ENCODE data around the gene ETDB.
"Not testable (repeated sequence)": the region's sequence is repeated elsewhere in the genome, so short reads cannot be mapped to it uniquely, and the experiment has no call there.

The ETDB gene

DNA sequence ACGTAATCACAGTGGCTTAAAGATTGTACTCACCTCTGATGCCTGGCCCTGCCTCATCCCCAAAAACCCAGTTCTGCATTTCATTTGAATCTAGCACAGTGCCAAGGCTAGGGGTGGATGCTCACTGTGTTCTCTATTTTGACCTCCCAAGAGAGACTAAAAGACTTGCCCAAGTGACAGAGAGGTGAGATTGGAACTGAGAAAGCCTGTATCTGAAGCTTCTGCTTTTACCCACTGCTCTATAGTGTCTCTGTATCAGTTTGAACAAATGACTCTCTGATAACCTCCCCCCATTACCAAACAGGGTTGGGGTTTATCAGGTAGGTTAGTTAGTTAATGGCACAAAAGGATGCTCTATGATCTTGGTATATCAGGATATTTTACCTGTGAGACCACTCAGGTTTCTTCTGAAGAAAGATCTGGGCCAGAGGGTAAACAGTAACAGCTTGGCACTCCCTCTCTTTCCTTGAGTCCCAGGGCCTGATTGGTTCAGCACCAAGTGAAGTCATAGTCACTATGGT is at the start of gene ETDB:
Gene ETDB, minus strand, starts transcription at position 471 of the 521 bp plus-strand sequence. CDS start 1,265 bp downstream, outside the sequence.
- not testable (repeated sequence) for DNase-seq (ENCODE audit: low read depth in 1 of 2, low spot score in 1 of 2)

DNA sequence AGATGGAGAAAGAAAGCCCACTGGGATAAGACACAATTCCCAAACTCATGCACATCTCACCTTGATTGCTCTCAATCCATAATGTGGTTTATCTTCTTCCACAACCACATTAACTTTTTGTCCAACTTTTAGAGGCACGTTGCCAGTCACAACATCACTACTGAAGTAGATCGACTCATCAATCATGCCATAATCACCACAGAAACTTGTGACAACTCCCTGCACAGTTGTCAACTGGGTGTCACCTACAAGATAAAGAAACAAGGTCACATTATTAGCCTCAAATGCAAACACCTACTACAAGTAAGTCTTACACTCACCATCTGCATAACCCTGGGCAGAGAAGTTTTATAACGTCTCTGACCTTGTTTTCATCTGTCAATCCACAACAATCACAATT is 49.2 kb upstream of the ETDB start:
- DNase-seq (ENCODE audit: low read depth in 1 of 2, low spot score in 1 of 2): not testable (repeated sequence)

- no peak for DNase-seq (ENCODE audit: low read depth in 1 of 2, low spot score in 1 of 2)
Observed at GRCh38 chrX:135168486-135168885, 48.2 kb upstream of the ETDB start.

- DNase-seq (ENCODE audit: low read depth in 1 of 2, low spot score in 1 of 2): not testable (repeated sequence)
Observed at GRCh38 chrX:135154688-135155087, 34.4 kb upstream of the ETDB start.

- DNase-seq (ENCODE audit: low read depth in 1 of 2, low spot score in 1 of 2): not testable (repeated sequence)
Observed at GRCh38 chrX:135126145-135126544, 5.8 kb upstream of the ETDB start.

- DNase-seq (ENCODE audit: low read depth in 1 of 2, low spot score in 1 of 2): not testable (repeated sequence)
Observed at GRCh38 chrX:135116064-135116463, 4.3 kb downstream of the ETDB start.

DNA sequence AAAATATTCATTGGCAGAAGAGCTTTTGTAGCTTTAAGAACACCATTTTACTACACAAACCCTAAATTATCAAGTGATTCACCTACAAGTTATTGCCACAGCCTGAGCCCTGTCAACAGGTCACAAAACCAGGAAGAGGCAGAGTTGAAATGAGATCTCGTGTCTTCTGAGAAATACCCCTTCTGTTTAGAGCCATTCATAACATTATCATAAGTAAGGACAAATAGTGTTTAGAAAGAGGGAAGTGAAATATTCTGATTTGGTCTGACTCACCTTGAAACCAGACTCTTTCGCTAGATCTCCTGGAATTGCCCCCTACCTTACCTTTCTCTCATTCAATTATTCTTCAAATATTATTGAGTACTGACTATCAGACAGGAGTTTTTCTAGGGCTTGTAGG is 5.9 kb downstream of the ETDB start:
- DNase-seq (ENCODE audit: low read depth in 1 of 2, low spot score in 1 of 2): no peak

- no peak for DNase-seq (ENCODE audit: low read depth in 1 of 2, low spot score in 1 of 2)
Observed at GRCh38 chrX:135112743-135113142, 7.6 kb downstream of the ETDB start.

- DNase-seq (ENCODE audit: low read depth in 1 of 2, low spot score in 1 of 2): no peak
Observed at GRCh38 chrX:135112096-135112729, 8.1 kb downstream of the ETDB start.

- DNase-seq (ENCODE audit: low read depth in 1 of 2, low spot score in 1 of 2): no peak
Observed at GRCh38 chrX:135109554-135109953, 10.8 kb downstream of the ETDB start.

- DNase-seq (ENCODE audit: low read depth in 1 of 2, low spot score in 1 of 2): no peak
Observed at GRCh38 chrX:135099493-135099783, 20.9 kb downstream of the ETDB start.

- not testable (repeated sequence) for DNase-seq (ENCODE audit: low read depth in 1 of 2, low spot score in 1 of 2)
Observed at GRCh38 chrX:135097196-135097744, 23.1 kb downstream of the ETDB start.

DNA sequence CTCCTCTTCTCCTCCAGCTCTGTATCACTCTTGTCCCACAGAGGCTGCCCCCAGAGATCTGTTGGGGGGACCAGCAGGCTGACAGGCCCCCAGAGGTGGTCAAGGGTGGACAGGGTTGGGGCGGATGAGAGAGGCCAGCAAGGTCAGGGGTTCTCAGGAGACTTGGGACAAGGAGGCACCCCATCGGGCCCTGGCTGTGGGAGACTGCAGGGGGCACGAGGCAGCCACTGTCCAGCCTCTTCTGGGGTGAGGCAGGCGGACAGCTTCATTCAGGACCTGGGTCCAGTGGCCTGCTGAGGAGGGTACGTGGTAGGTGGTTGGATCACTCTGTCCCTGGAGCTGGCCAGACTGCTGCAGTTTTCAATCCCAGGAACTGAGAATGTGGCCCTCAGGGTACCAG is 24.6 kb downstream of the ETDB start:
- DNase-seq (ENCODE audit: low read depth in 1 of 2, low spot score in 1 of 2): no peak

DNA sequence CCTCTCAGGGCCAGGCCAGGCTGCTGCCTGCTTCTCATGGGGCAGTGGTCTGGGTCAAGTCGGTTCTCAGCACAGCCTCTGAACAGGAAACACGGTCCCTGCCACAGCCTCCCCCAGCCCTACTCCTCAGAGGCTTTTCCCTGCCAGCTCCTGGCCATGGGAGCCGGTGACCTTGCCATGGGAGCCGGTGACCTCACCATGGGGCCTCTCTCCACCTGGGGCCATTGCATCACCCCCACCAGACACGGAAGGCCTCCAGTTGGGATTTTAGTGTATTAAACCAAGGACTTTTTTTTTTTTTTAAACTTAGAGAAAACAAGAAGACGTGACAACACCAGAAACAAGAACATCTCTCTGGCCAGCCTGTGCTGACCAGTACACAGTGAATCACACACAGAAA is 25.6 kb downstream of the ETDB start:
- DNase-seq (ENCODE audit: low read depth in 1 of 2, low spot score in 1 of 2): no peak

DNA sequence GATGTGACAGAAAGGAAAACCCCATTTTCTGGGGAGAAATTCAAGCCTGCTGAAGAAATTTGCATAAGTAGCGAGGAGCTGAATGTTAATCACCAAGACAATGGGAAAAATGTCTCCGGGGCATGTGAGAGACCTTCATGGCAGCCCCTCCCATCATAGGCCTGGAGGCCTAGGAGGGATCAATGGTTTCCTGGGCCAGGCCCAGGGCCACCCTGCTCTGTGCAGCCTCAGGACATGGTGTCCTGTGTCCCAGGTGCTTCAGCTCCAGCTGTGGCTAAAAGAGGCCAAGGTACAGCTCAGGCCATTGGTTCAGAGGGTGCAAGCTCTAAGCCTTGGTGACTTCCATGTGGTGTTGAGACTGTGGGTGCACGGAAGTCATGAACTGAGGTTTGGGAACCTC is 31.2 kb downstream of the ETDB start:
- no peak for DNase-seq (ENCODE audit: low read depth in 1 of 2, low spot score in 1 of 2)

- DNase-seq (ENCODE audit: low read depth in 1 of 2, low spot score in 1 of 2): no peak
Observed at GRCh38 chrX:135087867-135088266, 32.5 kb downstream of the ETDB start.

GRCh38 chrX:135086197-135086854 is 34.0 kb downstream of the ETDB start:
- no peak for DNase-seq (ENCODE audit: low read depth in 1 of 2, low spot score in 1 of 2)

DNA sequence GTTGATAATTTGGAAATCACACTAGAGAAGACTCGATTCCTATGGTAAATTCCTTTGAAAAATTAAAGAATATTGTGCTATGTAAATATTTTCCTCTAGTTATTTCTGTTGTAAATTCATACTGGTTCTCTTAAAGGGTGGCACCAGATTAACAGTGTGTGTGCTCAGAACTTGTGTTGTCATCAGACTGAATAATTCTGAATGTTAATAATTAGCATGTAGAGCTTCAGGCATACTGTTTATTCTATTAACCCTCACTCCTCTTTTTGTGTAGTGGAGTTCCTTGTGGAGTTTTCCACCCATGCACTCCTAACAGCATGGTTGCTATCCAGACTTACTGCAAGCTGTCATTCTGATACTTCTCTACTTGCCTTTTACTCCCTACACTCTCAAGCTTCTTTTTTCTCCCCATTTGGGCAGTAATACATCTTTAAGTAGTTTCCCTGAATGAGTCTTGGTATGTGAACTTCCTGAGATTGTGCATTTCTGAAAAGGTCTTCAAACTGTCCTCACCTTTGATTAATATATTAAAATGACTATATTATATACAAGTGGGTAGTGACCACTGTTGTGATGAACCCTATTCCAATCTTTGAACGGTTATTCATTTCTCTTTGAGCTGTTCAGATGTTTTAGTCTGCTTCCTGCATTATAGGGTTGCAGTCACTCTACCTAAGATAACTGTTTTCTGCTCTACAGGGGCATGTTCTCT is 38.5 kb downstream of the ETDB start:
- DNase-seq (ENCODE audit: low read depth in 1 of 2, low spot score in 1 of 2): no peak
